Caco-2 (cell line): ENCODE measurements around the gene SHKBP1. TPM values are rescaled to one million over a fixed set of nuclear protein-coding genes. Genes with fewer than 3 reads are reported as not detected.
A peak's percentile ranks its signal among the peaks of the same experiment; 100 is the strongest.

Experiments
- BruUV-seq: library from RNA; stranded (reverse); fragments of 400-500 nt; replicated peaks from 2 replicates; lab custom pipeline; 2021; lab: Mats Ljungman, UMichigan
- CTCF ChIA-PET: fragments of 300-600 bp; sonication (Branson Sonifier 250); formaldehyde crosslinking; loops from one replicate; lab custom pipeline; 2022; ENCODE audit warnings: antibody characterized with exemption; lab: Charles Lee
- POLR2A ChIA-PET: fragments of 300-600 bp; sonication (Branson Sonifier 250); formaldehyde crosslinking; loops from one replicate; lab custom pipeline; 2022; ENCODE audit warnings: antibody characterized with exemption; lab: Charles Lee
- DNase-seq, 2 experiments: peaks; one replicate each; pipeline versions ENCODE4 v3.0.0 to v3.0.0-alpha.2; 2020 to 2022
- H3K27me3 ChIP-seq: replicated peaks from 2 replicates; pipeline ENCODE4 v1.6.0; 2011; ENCODE audit warnings: low read length; ENCODE audit not compliant: control insufficient read depth, insufficient read depth
- H3K36me3 ChIP-seq: 2 replicates; pipeline ENCODE4 v1.5.1; 2011; ENCODE audit warnings: low read length; ENCODE audit not compliant: control insufficient read depth, insufficient read depth
- H3K4me1 ChIP-seq: fragments of 250-450 bp; sonication (Bioruptor Pico); 2 replicates; pipeline ENCODE4 v1.5.1; 2020; ENCODE audit warnings: mild to moderate bottlenecking
- H3K4me3 ChIP-seq: 2 replicates; pipeline ENCODE4 v1.5.1; 2011; ENCODE audit warnings: low read depth, mild to moderate bottlenecking, control low read depth, low read length
- H3K9me3 ChIP-seq: fragments of 250-450 bp; sonication (Bioruptor Pico); 2 replicates; pipeline ENCODE4 v1.5.1; 2020; ENCODE audit warnings: mild to moderate bottlenecking, moderate library complexity
- H3K27ac Mint-ChIP-seq: one replicate; pipeline ENCODE4 v1.8.0; 2022; ENCODE audit warnings: mixed read lengths; ENCODE audit not compliant: unreplicated experiment
- H3K27me3 Mint-ChIP-seq: one replicate; pipeline ENCODE4 v1.8.0; 2022; ENCODE audit warnings: mixed read lengths; ENCODE audit not compliant: insufficient read depth, unreplicated experiment
- H3K36me3 Mint-ChIP-seq: one replicate; pipeline ENCODE4 v1.8.0; 2022; ENCODE audit warnings: mild to moderate bottlenecking, mixed read lengths; ENCODE audit not compliant: insufficient read depth, unreplicated experiment
- H3K4me1 Mint-ChIP-seq: one replicate; pipeline ENCODE4 v1.8.0; 2022; ENCODE audit warnings: low read depth, mixed read lengths; ENCODE audit not compliant: unreplicated experiment
- H3K4me3 Mint-ChIP-seq: one replicate; pipeline ENCODE4 v1.8.0; 2022; ENCODE audit warnings: mild to moderate bottlenecking, moderate library complexity, mixed read lengths; ENCODE audit not compliant: unreplicated experiment
- H3K9me3 Mint-ChIP-seq: one replicate; pipeline ENCODE4 v1.8.0; 2022; ENCODE audit warnings: mixed read lengths; ENCODE audit not compliant: unreplicated experiment
- intact Hi-C: fragments of 100-400 bp; cut with micrococcal nuclease; formaldehyde crosslinking; loops from one replicate; pipeline ENCODE4 v1.10.0; 2022; ENCODE audit not compliant: unreplicated experiment
- total RNA-seq: library from RNA; stranded (reverse); gene quantifications from 2 replicates; pipeline ENCODE4 v1.2.3, GENCODE V29; 2022
- TF ChIP-seq, protein P1 (sequence below), 2 experiments: fragments of 200-600 bp in 1 of 2; IDR thresholded peaks; 1 replicate in 1 of 2; 2 replicates in 1 of 2; pipeline versions ENCODE4 v1.5.1 to v1.8.0; 2011 to 2022; ENCODE audit warnings: antibody characterized with exemption in 1 of 2, control low read depth in 1 of 2, inconsistent platforms in 1 of 2, low read depth in 1 of 2, low read length in 1 of 2, mild to moderate bottlenecking in 1 of 2, moderate library complexity in 1 of 2; ENCODE audit not compliant: insufficient read depth in 1 of 2, severe bottlenecking in 1 of 2, unreplicated experiment in 1 of 2

The SHKBP1 gene
- total RNA-seq, 1 experiment from 2014 or later: 82.6 TPM

DNA sequence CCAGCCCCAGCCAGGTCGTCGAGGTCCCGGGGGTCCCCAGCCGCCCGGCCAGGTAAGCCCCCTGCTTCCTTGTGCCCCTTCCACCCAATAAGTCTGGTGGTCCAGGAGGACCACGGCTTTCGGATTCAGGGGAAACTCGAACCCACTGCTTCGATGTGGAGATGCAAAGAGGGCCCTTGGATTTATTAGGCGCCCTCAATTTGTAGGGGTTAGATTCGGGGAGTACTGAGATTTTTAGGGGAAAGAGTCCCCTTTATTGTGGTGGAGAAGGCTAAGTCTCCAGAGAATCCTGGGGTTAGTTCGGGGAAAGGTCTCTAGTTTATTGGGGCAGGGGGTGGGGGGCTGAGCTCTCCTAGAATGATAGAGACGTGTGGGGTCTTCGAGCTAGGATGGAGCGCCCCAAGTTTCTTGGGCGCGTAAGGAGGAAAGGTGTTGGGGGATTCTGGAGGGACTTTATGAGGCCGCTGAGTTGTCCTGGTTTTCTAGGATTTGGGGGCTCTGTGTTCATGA, 20.7 kb downstream of the SHKBP1 start:
- peaks cover 19% of the 10 kb centered on the region for H3K27me3 Mint-ChIP-seq
- DNase-seq: no peak
- peaks cover 4% of the 10 kb centered on the region; the same call in 1 of the 2 replicates for H3K27me3 ChIP-seq
- intact Hi-C loops: no loop called here
- H3K36me3 ChIP-seq: no peaks in the 10 kb centered on the region
- peaks cover 20% of the 10 kb centered on the region for H3K4me1 Mint-ChIP-seq
- BruUV-seq: no TSS peak
- peaks cover 10% of the 10 kb centered on the region for H3K36me3 Mint-ChIP-seq
- TF ChIP-seq, protein P1, sequence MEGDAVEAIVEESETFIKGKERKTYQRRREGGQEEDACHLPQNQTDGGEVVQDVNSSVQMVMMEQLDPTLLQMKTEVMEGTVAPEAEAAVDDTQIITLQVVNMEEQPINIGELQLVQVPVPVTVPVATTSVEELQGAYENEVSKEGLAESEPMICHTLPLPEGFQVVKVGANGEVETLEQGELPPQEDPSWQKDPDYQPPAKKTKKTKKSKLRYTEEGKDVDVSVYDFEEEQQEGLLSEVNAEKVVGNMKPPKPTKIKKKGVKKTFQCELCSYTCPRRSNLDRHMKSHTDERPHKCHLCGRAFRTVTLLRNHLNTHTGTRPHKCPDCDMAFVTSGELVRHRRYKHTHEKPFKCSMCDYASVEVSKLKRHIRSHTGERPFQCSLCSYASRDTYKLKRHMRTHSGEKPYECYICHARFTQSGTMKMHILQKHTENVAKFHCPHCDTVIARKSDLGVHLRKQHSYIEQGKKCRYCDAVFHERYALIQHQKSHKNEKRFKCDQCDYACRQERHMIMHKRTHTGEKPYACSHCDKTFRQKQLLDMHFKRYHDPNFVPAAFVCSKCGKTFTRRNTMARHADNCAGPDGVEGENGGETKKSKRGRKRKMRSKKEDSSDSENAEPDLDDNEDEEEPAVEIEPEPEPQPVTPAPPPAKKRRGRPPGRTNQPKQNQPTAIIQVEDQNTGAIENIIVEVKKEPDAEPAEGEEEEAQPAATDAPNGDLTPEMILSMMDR (IDR thresholded peaks at IDR 0.05; ENCODE audit: insufficient read depth in 1 of 2, low read depth in 1 of 2, low read length in 1 of 2, severe bottlenecking in 1 of 2, unreplicated experiment in 1 of 2): no peak
- no peak overlapping the region for H3K27ac Mint-ChIP-seq
- ChIA-PET CTCF (interaction anchor here (0.7 kb wide), 1 partner anchor 48 kb away, joined by 3 read pairs; no protein-coding TSS in a partner anchor), POLR2A (no interaction called here)
- no peaks in the 10 kb centered on the region for H3K9me3 Mint-ChIP-seq
- no peaks in the 10 kb centered on the region for H3K9me3 ChIP-seq
- peak overlapping the region; percentile 21; the same call in 1 of the 2 replicates for H3K4me3 ChIP-seq
- H3K4me3 Mint-ChIP-seq: peak overlapping the region; percentile 23
- peaks cover 20% of the 10 kb centered on the region for H3K4me1 ChIP-seq

DNA sequence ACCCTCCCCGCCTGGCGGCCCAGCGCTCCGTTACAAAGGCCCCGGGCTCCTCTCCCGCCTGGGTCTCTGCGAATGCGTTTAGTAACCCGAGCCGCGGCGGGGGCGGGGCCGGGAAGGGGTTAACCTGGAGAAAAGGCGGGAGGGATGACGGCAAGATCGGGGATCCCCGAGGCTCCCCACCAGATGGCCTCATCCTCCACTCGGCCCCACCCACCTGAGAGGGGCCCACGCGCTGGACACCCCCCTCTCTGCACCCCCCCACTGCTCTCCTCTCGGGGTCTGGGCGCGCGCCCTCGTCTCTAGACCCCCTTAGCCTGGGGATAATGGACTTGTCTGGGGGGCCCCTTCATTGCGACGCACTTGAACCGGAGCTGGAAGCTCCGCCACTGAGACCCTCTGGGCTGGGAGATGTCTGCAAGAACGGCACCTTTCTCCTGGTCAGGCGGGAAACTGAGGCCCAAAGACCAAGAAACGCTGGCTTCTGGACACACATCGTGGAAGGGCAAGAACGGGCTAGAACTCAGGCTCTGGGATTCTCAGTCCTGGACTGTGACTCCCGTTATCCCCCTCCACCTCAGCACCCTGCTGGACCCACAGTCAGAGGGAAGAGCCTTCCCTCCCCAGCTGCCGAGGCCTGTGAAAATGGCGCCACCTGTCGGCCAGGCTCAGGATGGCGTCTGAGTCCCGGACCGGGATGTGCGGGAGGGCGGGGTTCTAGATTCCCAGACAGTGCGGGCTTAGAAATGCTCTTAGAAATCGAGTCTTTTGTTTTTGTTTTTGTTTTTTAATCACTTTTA, 21.6 kb downstream of the SHKBP1 start:
- Mint-ChIP-seq H3K27ac (no peak overlapping the region), H3K4me1 (peaks cover 27% of the 10 kb centered on the region), H3K36me3 (peaks cover 10% of the 10 kb centered on the region), H3K9me3 (no peaks in the 10 kb centered on the region), H3K27me3 (peaks cover 19% of the 10 kb centered on the region), H3K4me3 (peak overlapping the region; percentile 32)
- H3K4me1 ChIP-seq: peaks cover 29% of the 10 kb centered on the region
- no peak overlapping the region for H3K4me3 ChIP-seq
- intact Hi-C loops: loop anchor here (2.0 kb wide), 4 partner anchors 22 to 70 kb away; partner anchors contain the start of gene SHKBP1
- TF ChIP-seq, protein P1 (IDR thresholded peaks at IDR 0.05; ENCODE audit: insufficient read depth in 1 of 2, low read depth in 1 of 2, low read length in 1 of 2, severe bottlenecking in 1 of 2, unreplicated experiment in 1 of 2): peak; percentile 97 to 99
- no TSS peak for BruUV-seq
- ChIA-PET POLR2A (no interaction called here), CTCF (interaction anchor here (0.6 to 2.1 kb wide), 4 partner anchors 28 to 134 kb away, joined by 3 to 11 read pairs (median 6); no protein-coding TSS in a partner anchor)
- H3K36me3 ChIP-seq: no peaks in the 10 kb centered on the region
- no peaks in the 10 kb centered on the region for H3K9me3 ChIP-seq
- peaks cover 4% of the 10 kb centered on the region; the same call in 1 of the 2 replicates for H3K27me3 ChIP-seq
- DNase-seq: peak; percentile 89 to 95

DNA sequence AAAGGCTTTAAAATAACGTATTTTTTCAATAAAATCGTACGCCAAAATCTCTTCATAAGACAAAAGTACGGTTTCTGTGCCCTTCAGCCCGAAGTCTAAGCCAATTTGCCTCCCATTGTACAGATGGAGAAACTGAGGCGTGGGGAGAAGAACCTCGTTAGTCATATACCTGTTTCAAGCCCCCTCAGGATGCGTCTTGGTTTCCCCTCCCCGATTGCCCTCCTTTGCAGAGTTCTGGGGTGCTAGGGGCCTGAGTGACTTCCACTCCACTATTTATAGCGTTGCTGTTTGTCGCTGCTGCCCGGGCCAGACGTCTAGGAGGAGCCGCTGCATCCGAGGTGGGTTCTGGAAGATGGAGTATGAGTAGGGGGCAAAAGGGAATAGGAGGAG, 22.2 kb downstream of the SHKBP1 start:
- peaks cover 15% of the 10 kb centered on the region for H3K36me3 Mint-ChIP-seq
- Histone ChIP-seq H3K36me3 (no peaks in the 10 kb centered on the region), H3K4me3 (no peak overlapping the region), H3K9me3 (no peaks in the 10 kb centered on the region), H3K4me1 (peaks cover 29% of the 10 kb centered on the region), H3K27me3 (peaks cover 4% of the 10 kb centered on the region; the same call in 1 of the 2 replicates)
- H3K9me3 Mint-ChIP-seq: no peaks in the 10 kb centered on the region
- H3K27ac Mint-ChIP-seq: no peak overlapping the region
- peaks cover 19% of the 10 kb centered on the region for H3K27me3 Mint-ChIP-seq
- intact Hi-C loops: loop anchor here (2.0 kb wide), 4 partner anchors 22 to 70 kb away; partner anchors contain the start of gene SHKBP1
- CTCF ChIA-PET: interaction anchor here (0.5 to 2.1 kb wide), 4 partner anchors 28 to 135 kb away, joined by 3 to 11 read pairs (median 4); no protein-coding TSS in a partner anchor
- H3K4me1 Mint-ChIP-seq: peaks cover 32% of the 10 kb centered on the region
- TF ChIP-seq, protein P1 (IDR thresholded peaks at IDR 0.05; ENCODE audit: insufficient read depth in 1 of 2, low read depth in 1 of 2, low read length in 1 of 2, severe bottlenecking in 1 of 2, unreplicated experiment in 1 of 2): no peak
- no peak overlapping the region for H3K4me3 Mint-ChIP-seq
- DNase-seq: no peak
- POLR2A ChIA-PET: no interaction called here
- BruUV-seq: no TSS peak
